Central memory CD4-positive, alpha-beta T cell (primary cell): ENCODE data around the gene BRD1.
"Not testable (repeated sequence)": the region's sequence is repeated elsewhere in the genome, so short reads cannot be mapped to it uniquely, and the experiment has no call there.

ENCODE experiments used
- DNase-seq: peaks from one replicate; pipeline ENCODE4 v3.0.0; 2022

Gene BRD1

DNA sequence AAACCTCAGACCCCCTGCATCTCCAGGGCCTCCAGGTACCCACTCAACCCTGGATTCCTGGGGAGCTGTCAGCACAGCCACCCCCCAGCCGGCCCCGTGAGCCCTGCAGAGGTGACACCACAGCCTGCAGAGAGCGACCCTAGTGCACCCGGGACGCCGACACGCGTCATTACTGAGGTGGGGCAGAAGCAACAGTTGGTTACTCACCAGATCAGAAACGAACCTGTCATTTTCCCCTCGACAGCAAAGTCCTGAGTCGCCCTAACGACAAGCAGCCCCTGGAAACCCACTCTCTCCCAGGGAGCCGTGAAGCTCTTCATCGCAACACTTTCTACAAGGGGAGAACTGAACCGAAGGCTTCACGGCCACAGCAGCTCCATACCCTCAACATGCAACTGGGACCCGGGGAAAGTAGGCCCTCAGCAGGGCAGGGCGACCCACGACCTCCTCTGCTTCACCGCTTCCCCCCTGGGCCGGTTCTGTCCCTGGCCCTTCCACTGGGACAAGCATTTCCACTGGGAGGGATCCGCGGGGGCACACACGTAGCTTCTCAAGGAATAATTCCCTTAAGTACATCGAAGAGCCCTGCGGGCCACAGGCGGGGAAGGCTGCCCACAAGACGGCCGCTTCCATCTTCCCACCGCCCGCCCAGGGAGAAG lies 1.6 kb downstream of the BRD1 start:
- DNase-seq, result peak; percentile 58

DNA sequence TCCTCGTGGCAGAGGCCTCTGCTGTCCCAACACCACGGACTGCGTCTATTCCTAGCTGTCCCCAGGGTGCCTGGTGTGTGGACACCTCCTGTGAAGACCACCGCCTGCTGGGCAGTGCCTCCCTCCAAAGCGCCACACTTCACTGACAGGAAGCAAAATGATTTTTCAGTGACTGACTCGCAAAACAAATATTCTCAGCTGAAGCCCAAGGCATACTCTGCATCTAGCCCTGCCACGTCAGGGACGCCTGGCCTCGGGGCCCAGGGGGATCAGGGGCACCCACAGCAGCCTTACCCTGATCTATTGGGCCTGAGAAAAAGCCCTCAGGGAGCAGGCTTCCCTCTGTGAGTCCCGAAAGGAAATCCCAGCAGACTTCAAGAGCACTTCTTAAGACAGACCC lies 2.2 kb downstream of the BRD1 start:
- no peak for DNase-seq

DNA sequence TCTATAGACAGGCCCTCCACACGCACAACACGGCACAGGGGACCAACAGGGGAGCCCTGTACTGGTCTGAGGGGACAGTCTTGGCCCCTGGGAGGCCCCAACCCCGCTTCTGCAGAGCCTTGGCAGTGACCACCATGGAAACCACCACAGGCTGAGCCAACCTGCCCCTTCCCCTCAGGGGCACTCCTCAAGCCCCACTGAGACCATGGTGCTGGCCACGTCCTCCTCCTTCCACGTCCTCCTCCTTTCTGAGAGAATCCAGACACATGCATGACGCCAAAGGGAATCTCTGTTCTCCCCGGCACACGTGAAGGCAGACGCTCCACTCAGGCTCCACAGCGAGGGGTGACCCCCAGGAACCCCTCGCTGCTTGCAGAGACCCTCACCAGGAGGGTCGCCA lies 2.7 kb downstream of the BRD1 start:
- no peak for DNase-seq

DNA sequence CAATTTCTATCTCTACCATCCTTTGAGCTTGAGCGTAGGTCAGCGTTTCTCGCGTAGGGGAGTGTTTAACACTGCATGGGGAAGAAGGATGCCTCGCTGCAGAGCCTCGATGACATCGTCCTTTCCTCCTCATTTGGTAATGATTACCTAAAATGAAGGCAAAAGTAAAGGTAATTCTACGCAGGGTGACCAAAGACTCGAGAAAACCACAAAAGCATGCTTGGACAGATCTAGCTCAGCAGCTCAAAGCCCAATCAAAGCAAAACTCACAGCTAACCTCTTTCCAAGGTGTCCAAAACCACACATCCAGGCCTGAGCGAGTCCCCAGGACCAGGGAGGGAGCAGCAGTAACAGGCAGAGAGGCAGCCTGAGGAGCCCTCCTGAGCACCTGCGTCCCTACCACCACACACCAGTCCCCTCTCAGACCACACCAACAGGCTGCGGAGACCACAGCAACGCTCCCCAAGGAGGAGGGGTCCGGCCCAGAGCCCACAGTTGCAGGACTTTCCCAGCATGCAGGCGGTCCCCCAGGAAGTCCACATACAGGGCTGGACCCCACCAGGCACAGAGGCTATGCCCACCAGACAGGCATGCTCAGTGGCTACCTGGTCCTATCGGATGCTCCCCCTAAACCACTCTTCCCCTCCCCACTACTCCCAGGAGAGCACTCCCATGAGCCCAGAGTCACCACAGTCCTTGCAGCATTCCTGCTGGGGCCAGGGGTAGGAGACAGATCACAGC lies 3.3 kb downstream of the BRD1 start:
- DNase-seq, result no peak

DNA sequence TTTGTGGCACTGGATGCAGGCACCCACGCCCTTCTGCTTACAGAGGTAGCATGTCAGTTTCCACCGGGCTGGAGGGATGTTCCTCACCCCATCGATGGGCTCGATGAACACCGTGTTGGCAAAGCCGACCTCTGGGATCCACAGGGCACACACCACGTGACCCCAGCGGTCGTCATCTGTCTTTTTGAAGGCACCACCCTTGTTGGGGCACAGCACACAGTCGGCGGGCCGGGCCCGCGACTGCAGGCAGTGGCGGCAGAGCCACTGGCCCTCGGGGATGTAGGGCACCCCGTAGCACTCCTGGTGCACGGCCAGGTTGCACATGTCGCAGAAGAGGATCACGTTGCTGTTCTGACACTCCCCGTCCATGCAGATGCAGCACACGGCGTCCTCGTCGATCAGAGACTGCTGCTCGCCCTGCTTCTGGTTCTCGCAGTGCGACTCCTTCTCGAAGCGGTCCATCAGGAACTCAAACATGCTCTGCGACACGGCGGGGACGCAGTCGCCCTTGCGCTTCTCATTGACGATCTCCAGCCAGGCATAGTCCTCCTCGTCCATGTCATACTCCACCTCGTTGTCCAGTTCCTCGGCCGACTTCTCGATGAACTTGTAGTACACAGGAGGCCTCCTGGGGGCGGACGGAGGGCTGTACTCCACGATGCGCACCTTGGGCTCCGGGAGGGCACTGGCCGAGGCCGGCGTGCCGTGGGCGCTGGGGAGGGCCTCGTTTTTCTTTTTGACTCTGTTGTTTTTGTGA lies 4.2 kb downstream of the BRD1 start:
- no peak for DNase-seq

DNA sequence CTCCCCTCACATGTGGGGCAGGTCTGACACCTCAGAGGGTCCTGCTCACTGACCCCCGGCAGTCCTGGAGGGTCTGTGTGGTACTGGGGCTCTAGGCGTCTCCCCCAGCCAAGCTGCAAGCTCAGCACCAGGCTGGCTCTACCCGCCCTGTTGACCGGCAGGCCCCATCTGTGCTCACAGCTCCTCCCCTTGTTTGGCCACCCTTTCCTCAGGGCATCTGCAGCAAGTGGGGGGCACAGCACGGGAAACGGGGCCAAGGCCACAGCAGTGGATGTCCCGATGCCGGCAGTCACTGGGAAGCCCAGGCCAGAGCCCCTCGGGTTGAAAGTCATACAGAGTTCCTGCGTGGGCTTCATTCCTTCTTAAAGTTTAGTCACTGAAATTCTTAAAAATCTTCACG lies 5.9 kb downstream of the BRD1 start:
- DNase-seq, result not testable (repeated sequence)

DNA sequence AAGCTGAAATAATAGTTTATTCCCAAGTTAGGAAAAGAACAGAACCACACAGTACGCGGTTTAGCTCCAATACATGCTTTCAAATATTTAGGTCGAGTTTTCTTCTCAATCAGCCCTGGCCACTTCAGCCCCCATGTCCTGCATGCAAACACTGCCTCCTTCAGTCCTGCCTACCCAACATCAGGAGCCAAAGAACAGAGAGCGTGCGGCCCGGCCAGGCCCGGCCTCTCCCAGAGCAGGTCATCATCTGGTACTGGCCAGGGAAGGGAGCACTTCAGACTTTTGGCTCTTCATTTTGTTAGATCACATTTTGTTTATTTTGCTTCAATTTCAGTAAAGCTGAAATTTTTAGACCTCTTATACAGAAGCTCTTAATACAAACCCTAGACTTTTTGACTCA lies 6.7 kb downstream of the BRD1 start:
- DNase-seq, result no peak

DNA sequence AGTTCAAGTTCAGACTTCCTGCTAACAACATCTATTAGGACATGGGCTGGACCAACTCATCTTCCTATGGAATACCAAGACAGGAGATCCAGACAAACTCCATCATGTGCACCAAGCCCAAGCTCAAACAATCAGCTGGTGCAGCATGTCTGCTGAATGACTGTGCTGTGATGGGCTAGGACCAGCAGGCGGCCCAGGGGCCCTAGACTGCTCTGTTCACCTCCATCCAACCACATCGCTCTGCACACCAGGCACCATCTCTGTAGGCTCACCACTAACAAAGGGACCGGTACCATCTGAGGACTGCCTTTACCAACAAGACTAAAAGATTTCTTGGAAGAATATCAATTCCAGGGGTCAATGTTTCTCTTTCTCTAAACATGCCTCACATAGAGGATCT lies 10.3 kb downstream of the BRD1 start:
- no peak for DNase-seq

DNA sequence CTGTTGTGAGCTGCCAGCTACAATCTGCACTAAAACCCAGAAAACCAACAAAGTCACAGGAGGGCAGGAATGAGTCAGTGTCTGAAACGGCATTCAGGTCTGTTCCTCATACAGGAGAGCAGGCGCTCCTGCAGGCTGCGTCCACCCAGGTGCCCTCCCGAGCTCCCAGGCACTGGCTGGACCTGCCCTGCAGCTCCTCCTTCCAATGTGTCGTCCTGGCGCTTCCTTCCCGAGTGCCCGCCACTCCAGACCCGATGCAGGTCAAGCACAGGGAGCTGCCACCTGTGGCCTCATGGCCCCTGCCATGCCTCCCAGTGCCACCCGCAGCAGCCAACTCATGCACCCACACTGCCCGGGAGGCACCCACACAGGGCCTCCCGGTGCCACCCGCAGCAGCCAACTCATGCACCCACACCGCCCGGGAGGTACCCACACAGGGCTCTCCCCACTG lies 12.0 kb downstream of the BRD1 start:
- no peak for DNase-seq

DNA sequence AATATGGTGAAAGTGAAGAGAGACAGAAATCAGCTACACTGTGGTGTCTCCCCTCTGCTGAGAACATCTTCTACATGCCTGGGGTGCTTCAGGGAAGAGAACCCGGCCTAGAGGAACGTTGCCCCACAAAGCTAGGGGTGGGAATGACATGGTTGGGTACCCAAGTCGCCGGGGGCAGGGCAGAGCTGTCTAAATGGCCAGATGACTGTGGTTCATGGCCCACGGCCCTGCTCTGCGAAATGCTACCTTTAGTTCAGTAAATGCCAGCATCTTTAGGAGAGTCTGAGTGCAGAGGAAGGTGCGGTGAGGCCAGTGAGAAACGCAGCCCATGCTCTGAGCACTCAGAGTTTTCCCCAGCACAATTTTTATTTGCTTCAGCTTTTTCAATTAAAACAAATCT lies 12.8 kb downstream of the BRD1 start:
- DNase-seq, result no peak

DNA sequence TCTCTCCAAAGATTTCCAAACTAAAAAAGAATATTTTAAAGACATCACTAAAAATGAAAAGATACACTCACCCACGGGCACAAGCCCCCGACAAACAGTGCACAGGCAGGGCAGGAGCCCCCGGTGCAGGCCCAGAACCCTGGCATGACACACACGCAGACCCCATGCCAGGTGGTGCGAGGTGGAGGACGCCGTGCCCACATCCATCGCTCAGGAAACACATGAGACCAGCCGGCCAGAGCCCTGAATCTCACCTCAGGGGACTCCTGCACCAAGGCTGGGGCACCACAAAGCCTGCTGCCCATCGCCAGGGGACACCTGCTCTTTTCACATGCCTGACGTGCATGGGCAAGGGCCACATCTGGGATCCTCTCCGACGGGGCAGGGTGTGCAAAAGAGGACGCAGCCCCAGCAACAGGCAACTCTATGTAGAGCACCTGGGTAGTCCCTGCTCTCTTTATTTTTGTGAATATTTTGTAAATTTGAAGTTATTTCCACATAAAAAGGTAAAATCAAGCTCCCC lies 13.4 kb downstream of the BRD1 start:
- no peak for DNase-seq

DNA sequence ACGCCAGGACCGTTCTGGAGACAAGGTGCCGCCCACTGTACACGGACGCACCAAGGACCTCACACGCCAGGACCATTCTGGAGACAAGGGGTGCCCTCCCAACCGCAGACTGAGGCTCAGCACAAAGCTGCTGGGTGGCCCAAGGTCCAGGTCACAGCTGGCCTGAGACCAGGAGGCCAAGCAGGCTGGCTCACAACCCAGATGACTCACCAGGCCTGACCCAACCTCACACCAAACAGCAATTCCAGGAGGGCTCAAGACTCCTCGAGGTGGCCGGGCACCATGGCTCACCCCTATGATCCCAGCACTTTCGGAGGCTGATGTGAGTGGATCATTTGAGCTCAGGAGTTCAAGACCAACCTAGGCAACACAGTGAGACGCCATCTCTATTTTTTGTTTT lies 14.8 kb downstream of the BRD1 start:
- no peak for DNase-seq

DNA sequence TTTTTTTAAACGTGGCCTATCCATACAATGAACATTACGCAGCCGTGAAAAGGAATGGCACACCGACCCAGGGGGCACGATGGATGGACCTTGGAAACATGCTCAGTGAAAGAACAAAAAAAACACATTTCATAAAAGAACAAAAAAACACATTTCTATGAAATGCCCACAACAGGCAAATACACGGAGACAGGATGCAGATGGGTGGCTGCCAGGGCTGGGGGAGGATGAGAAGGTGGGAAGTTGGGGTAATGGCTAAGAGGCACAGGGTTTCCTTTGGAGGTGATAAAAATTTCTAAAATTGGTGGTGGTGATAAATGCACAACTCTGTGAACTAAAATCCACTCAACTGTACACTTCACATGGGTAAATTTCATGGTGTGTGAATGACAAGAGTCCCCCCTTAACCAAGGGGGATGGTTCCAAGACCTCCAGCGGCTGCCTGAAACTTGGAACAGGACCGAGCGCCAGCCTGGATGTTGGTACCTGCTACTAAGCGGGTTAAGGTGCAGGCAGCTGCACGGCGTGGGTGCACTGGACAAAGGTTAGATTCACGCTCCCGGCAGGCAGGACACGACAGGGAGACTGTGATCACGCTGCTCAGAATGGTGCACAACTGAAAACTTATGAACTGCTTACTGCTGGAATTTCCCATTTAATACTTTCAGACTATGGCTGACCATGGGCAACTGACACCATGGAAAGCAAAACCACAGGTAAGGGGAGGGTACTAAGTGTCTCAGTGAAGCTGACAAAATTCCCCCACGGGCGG lies 16.5 kb downstream of the BRD1 start:
- no peak for DNase-seq

DNA sequence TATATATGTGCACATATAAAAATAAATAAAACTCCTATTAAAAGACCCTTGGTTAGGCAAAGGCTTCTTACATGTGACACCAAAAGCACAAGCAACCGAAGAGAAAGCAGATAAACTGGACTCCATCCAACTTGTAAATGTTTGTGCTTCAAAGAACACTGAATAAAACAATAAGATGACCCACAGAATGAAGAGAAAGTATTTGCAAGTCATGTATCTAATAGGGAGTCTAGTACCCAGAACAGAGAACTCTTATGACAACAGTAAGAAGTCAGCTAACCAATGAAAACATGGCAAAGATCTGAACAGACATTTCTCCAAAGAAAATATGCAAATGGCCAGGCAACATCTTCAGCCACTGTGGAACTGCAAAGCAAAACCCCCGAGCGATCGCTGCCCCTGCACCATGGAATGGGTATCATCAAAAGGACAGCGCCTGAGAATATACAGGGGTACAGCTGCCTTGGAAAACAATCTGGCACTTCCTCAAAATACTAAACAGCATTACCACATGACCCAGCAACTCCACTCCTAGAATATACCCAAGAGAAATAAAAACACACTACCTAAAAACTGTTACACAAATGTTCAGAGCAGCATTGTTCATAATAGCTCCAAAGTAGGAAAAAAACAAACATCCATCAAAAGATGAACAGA lies 17.2 kb downstream of the BRD1 start:
- no peak for DNase-seq

DNA sequence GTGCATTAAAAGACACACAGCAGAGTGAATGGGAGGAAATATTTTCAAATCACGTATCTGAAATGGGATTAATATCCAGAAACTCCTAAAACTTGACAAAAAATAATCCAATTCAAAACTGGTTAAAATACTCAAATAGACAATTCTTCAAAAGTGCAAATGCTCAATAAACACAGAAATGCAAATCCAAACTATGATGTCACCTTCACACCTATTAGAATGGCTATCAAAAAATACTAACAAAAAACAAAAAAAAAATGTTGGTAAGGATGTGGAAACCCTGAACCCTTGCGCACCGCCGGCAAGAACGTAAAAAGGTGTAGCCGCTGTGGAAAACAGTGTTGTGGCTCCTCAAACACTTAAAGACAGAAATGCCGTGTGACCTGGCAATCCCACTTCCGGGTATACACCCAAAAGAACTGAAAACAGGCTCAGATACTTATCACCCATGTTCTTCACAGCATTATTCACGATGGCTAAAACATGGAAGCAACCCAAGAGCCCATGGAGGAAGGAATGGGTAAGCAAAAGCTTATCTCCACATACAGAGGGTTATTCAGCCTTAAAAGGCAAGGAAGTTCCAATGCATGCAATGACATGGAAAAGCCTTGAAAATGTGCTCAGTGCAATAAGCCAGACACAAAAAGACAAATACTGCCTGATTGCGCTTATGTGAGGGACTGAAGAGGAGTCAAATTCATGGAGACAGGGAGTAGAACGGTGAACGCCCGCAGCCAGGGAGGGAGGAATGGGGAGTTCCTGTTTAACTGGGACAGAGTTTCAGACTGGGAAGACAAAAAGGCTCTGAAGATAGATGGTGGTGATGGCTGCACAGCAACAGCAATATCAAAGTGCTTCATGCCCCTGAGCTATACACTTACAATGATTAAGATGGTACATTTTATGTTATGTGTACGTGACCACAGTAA lies 19.6 kb downstream of the BRD1 start:
- DNase-seq, result peak; percentile 72

DNA sequence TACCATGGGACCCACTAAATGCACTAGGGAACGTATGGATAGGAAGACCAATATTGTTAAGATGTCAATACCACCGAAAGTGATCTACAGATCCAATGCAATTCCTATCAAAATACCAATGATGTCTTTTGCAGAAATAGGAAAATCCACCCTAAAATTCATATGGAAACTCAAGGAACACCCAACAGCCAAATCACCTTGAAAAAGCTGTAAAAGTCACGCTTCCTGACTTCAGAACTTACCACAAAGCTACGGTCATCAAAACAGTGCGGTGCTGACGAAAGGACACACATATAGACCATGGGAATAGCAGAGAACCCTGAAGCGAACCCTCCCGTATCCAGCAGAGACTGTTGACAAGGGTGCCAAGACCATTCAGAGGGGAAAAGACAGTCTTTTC lies 20.5 kb downstream of the BRD1 start:
- DNase-seq, result no peak

DNA sequence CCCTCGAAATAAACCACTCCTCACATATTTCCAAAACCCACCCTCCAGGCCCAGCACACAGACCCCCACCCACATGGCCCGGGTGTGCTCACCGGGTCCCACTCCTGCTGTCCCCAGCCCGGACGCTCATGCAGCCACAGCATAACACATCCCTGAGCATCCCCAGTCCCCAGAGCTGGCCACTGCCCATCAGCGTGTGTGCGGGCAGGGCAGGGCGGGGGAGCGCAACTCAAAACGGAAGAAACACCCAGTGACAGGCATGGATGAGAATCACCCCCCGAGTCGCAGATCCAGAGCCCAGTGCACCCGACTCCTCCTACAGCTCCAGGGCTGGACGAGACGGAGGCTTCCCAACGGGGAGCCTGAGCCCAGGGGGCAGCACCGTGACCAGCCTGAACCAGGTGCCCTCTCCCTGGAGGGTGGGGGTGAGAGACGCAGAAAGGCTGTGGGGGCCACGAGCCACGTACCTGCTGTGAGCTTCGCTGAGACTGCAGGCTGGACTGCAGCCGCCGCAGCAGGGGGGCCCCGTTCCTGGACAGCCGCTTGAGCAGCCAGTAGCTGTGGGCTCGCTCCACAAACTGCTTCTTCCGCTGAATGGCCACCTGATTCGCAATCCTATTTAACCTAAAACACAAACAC lies 23.8 kb downstream of the BRD1 start:
- no peak for DNase-seq

DNA sequence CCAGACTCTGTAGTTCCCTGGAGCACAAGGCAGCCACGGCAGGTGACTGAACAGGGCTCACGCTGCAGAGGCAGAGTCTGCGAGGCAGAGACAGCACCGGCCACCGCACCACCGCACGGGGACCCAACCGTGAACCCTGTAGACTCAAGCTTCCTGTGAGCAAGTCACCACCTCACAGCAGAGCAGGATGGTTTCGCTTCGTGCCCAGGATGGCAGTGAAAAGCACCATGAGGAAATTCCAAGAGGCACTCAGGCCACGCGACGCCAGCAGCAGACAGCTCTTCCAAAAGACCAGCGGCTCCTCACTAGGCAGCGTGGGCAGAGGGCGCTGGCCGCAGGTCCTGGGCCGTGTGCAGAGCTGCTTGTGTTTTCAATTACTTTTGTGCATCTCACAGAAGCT lies 24.5 kb downstream of the BRD1 start:
- DNase-seq, result no peak

DNA sequence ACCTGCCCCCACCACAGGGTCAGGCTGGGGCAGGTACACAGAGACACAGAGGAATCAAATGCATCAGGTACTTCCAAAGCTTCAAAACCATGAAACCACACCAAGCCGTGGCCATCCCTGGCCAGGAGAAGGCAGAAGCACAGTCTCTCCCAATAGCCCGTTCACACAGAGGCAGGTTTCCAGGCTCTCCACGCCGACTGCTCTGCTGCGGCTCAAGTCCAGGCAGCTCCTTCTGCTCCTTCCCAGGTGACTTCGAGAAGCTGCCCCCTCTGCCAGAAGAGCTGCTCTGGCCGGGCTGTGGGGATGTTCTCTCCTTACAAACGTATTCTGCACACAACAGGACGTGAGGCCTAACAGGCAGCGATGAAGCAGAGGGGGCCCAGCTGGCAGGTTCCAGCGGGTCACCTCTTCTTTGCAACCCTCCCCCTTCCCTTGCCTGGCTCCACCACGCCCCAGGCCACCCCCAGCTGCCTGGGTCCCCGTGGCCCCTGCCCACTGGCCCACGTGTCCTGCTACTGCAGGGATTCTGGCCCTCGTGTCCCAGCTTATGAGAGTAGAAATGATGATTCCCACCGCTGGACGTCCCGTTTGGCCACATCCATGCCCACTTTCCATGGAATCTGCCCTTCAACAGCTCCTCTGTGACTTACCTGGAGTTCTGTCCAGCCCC lies 26.1 kb downstream of the BRD1 start:
- no peak for DNase-seq
